Measurements from ENCODE around the gene AKR7A2. TPM values are rescaled to one million over a fixed set of nuclear protein-coding genes. Genes with fewer than 3 reads are reported as not detected.
"Not testable (repeated sequence)": the region's sequence is repeated elsewhere in the genome, so short reads cannot be mapped to it uniquely, and the experiment has no call there.

The AKR7A2 gene
- total and polyA plus RNA-seq, 3 donors from 2014 or later, result 73.0 to 141 (median 83.3) TPM

GRCh38 chr1:19306941-19307340 lies 5.0 kb downstream of the AKR7A2 start:
- 95 to 97% methylated on average over 5 to 6 of the region's 6 CpGs for WGBS, 2 donors
- Histone ChIP-seq H3K27ac (no peak overlapping the region), H3K9me3 (no peaks in the 10 kb centered on the region), H3K36me3 (ENCODE audit: low read depth, missing control alignments) (no peaks in the 10 kb centered on the region), H3K4me3 (no peak overlapping the region), H3K27me3 (no peaks in the 10 kb centered on the region), H3K4me1 (peaks cover 8% of the 10 kb centered on the region)
- intact Hi-C loops (cut with DNase I; ENCODE audit: low total_unique reads), result no loop called here
- no peak for TF ChIP-seq POLR2A (IDR thresholded peaks at IDR 0.05)
- TF ChIP-seq, protein P1, sequence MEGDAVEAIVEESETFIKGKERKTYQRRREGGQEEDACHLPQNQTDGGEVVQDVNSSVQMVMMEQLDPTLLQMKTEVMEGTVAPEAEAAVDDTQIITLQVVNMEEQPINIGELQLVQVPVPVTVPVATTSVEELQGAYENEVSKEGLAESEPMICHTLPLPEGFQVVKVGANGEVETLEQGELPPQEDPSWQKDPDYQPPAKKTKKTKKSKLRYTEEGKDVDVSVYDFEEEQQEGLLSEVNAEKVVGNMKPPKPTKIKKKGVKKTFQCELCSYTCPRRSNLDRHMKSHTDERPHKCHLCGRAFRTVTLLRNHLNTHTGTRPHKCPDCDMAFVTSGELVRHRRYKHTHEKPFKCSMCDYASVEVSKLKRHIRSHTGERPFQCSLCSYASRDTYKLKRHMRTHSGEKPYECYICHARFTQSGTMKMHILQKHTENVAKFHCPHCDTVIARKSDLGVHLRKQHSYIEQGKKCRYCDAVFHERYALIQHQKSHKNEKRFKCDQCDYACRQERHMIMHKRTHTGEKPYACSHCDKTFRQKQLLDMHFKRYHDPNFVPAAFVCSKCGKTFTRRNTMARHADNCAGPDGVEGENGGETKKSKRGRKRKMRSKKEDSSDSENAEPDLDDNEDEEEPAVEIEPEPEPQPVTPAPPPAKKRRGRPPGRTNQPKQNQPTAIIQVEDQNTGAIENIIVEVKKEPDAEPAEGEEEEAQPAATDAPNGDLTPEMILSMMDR (IDR thresholded peaks at IDR 0.05), result no peak
- no peak for DNase-seq

- intact Hi-C loops (cut with DNase I; ENCODE audit: low total_unique reads), result no loop called here
- H3K27ac ChIP-seq, result no peak overlapping the region
- H3K36me3 ChIP-seq (ENCODE audit: low read depth, missing control alignments), result no peaks in the 10 kb centered on the region
- no peak for DNase-seq
- no peaks in the 10 kb centered on the region for H3K9me3 ChIP-seq
- WGBS, 2 donors, result 93 to 97% methylated on average over 11 of the region's 11 CpGs
- TF ChIP-seq, protein P1 (IDR thresholded peaks at IDR 0.05), result no peak
- no peak for TF ChIP-seq POLR2A (IDR thresholded peaks at IDR 0.05)
- no peaks in the 10 kb centered on the region for H3K27me3 ChIP-seq
- H3K4me1 ChIP-seq, result peaks cover 4% of the 10 kb centered on the region
- H3K4me3 ChIP-seq, result no peak overlapping the region
Measured at GRCh38 chr1:19305880-19306279, 6.1 kb downstream of the AKR7A2 start.

GRCh38 chr1:19304081-19304480 lies 7.9 kb downstream of the AKR7A2 start:
- H3K4me3 ChIP-seq; H3K27me3 ChIP-seq; H3K4me1 ChIP-seq; intact Hi-C loops (cut with DNase I; ENCODE audit: low total_unique reads); H3K36me3 ChIP-seq (ENCODE audit: low read depth, missing control alignments); H3K27ac ChIP-seq; DNase-seq; H3K9me3 ChIP-seq: not testable (repeated sequence)
- 93 to 97% methylated on average over 10 of the region's 10 CpGs for WGBS, 2 donors

DNA sequence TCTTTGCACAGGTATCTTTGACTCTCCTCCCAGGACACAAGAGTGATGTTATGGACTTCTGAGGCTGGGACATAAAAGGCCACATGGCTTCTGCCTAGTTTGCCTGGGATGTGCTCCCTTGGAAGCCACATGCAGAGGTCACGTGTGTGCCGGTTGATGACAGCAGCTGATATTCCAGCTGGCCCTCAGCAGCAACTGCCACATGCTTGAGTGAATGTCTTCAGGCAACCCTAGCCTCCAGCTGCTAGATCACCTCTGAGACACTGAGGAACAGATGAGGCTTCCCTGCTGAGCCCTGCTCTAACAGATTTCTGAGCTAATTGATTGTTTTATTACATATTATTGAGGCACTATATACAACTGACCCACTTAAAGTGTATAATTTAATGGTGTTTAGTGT lies 11.7 kb downstream of the AKR7A2 start:
- Histone ChIP-seq H3K27ac (no peak overlapping the region), H3K9me3 (no peaks in the 10 kb centered on the region), H3K4me3 (no peak overlapping the region), H3K36me3 (ENCODE audit: low read depth, missing control alignments) (no peaks in the 10 kb centered on the region), H3K4me1 (peaks cover 5% of the 10 kb centered on the region), H3K27me3 (no peaks in the 10 kb centered on the region)
- TF ChIP-seq, protein P1 (IDR thresholded peaks at IDR 0.05), result no peak
- TF ChIP-seq POLR2A (IDR thresholded peaks at IDR 0.05), result no peak
- no peak for DNase-seq
- intact Hi-C loops (cut with DNase I; ENCODE audit: low total_unique reads), result no loop called here
- WGBS, 2 donors, result 94 to 100% methylated on average over 2 of the region's 2 CpGs

- no peaks in the 10 kb centered on the region for H3K9me3 ChIP-seq
- TF ChIP-seq POLR2A (IDR thresholded peaks at IDR 0.05), result no peak
- TF ChIP-seq, protein P1 (IDR thresholded peaks at IDR 0.05), result no peak
- no peaks in the 10 kb centered on the region for H3K27me3 ChIP-seq
- H3K4me3 ChIP-seq, result no peak overlapping the region
- H3K36me3 ChIP-seq (ENCODE audit: low read depth, missing control alignments), result no peaks in the 10 kb centered on the region
- 93 to 97% methylated on average over 2 of the region's 2 CpGs for WGBS, 2 donors
- intact Hi-C loops (cut with DNase I; ENCODE audit: low total_unique reads), result no loop called here
- H3K4me1 ChIP-seq, result peaks cover 5% of the 10 kb centered on the region
- H3K27ac ChIP-seq, result no peak overlapping the region
- no peak for DNase-seq
Measured at GRCh38 chr1:19294638-19295037, 17.3 kb downstream of the AKR7A2 start.

Measured in testis (tissue), 3 donors.